Mesothelial cell of epicardium (in vitro differentiated cells): ENCODE results near the gene TCP11. TPM values are rescaled to one million over a fixed set of nuclear protein-coding genes. Genes with fewer than 3 reads are reported as not detected.

Experiments used
- DNase-seq, 2 experiments: peaks; one replicate each; pipeline ENCODE4 v3.0.0; 2021; ENCODE audit warnings: low spot score in 2 of 2; ENCODE audit not compliant: unreplicated experiment in 2 of 2
- H3K27ac Mint-ChIP-seq: 2 replicates; pipeline ENCODE4 v1.8.0; 2021; ENCODE audit warnings: mixed read lengths
- H3K27me3 Mint-ChIP-seq: 2 replicates; pipeline ENCODE4 v1.8.0; 2021; ENCODE audit warnings: low read depth, mixed read lengths
- H3K36me3 Mint-ChIP-seq: 2 replicates; pipeline ENCODE4 v1.8.0; 2021; ENCODE audit warnings: mixed read lengths
- H3K4me1 Mint-ChIP-seq: 2 replicates; pipeline ENCODE4 v1.8.0; 2021; ENCODE audit warnings: mixed read lengths
- H3K4me3 Mint-ChIP-seq: 2 replicates; pipeline ENCODE4 v1.8.0; 2021; ENCODE audit warnings: mild to moderate bottlenecking, moderate library complexity, mixed read lengths
- H3K9me3 Mint-ChIP-seq: 2 replicates; pipeline ENCODE4 v1.8.0; 2021; ENCODE audit warnings: mixed read lengths
- CTCF ChIP-seq: fragments of 200-600 bp; sonication (generic); IDR thresholded peaks from one replicate; pipeline ENCODE4 v1.5.0; 2021; ENCODE audit warnings: antibody characterized with exemption; ENCODE audit not compliant: unreplicated experiment
- total RNA-seq: library from RNA; stranded (reverse); gene quantifications from 3 replicates; pipeline ENCODE4 v1.2.1, GENCODE V29; 2021

The TCP11 gene
- total RNA-seq, 1 donor from 2014 or later, result 0.20 TPM

GRCh38 chr6:35161266-35161665 is 20.1 kb upstream of the TCP11 start:
- no peak for TF ChIP-seq CTCF
- H3K4me1 Mint-ChIP-seq, result peaks cover 13% of the 10 kb centered on the region
- no peaks in the 10 kb centered on the region for H3K36me3 Mint-ChIP-seq
- H3K4me3 Mint-ChIP-seq, result no peak overlapping the region
- H3K27ac Mint-ChIP-seq, result no peak overlapping the region
- H3K27me3 Mint-ChIP-seq, result no peaks in the 10 kb centered on the region
- H3K9me3 Mint-ChIP-seq, result peaks cover 6% of the 10 kb centered on the region
- no peak for DNase-seq

GRCh38 chr6:35160642-35161041 is 19.5 kb upstream of the TCP11 start:
- H3K4me3 Mint-ChIP-seq, result no peak overlapping the region
- no peak overlapping the region for H3K27ac Mint-ChIP-seq
- TF ChIP-seq CTCF, result no peak
- peaks cover 13% of the 10 kb centered on the region for H3K4me1 Mint-ChIP-seq
- H3K9me3 Mint-ChIP-seq, result peaks cover 6% of the 10 kb centered on the region
- H3K27me3 Mint-ChIP-seq, result no peaks in the 10 kb centered on the region
- DNase-seq, result no peak
- H3K36me3 Mint-ChIP-seq, result no peaks in the 10 kb centered on the region

- Mint-ChIP-seq H3K4me1 (peaks cover 13% of the 10 kb centered on the region), H3K27me3 (no peaks in the 10 kb centered on the region), H3K27ac (no peak overlapping the region), H3K36me3 (no peaks in the 10 kb centered on the region), H3K4me3 (no peak overlapping the region), H3K9me3 (peaks cover 5% of the 10 kb centered on the region)
- DNase-seq, result no peak
- TF ChIP-seq CTCF, result no peak
Observed at GRCh38 chr6:35158520-35158919, 17.4 kb upstream of the TCP11 start.

GRCh38 chr6:35154947-35155346 is 13.8 kb upstream of the TCP11 start:
- no peak overlapping the region for H3K4me3 Mint-ChIP-seq
- H3K27me3 Mint-ChIP-seq, result no peaks in the 10 kb centered on the region
- H3K27ac Mint-ChIP-seq, result no peak overlapping the region
- no peak for TF ChIP-seq CTCF
- H3K4me1 Mint-ChIP-seq, result peaks cover 2% of the 10 kb centered on the region
- H3K9me3 Mint-ChIP-seq, result peaks cover 4% of the 10 kb centered on the region
- no peak for DNase-seq
- H3K36me3 Mint-ChIP-seq, result no peaks in the 10 kb centered on the region

- Mint-ChIP-seq H3K27me3 (no peaks in the 10 kb centered on the region), H3K4me3 (no peak overlapping the region), H3K36me3 (no peaks in the 10 kb centered on the region), H3K9me3 (peaks cover 4% of the 10 kb centered on the region), H3K27ac (no peak overlapping the region), H3K4me1 (peaks cover 2% of the 10 kb centered on the region)
- no peak for DNase-seq
- TF ChIP-seq CTCF, result no peak
Observed at GRCh38 chr6:35154262-35154661, 13.1 kb upstream of the TCP11 start.

GRCh38 chr6:35152067-35152707 is 11.0 kb upstream of the TCP11 start:
- H3K9me3 Mint-ChIP-seq, result peaks cover 4% of the 10 kb centered on the region
- H3K4me1 Mint-ChIP-seq, result peaks cover 20% of the 10 kb centered on the region
- DNase-seq, result no peak
- no peak for TF ChIP-seq CTCF
- no peaks in the 10 kb centered on the region for H3K27me3 Mint-ChIP-seq
- H3K4me3 Mint-ChIP-seq, result no peak overlapping the region
- H3K36me3 Mint-ChIP-seq, result no peaks in the 10 kb centered on the region
- H3K27ac Mint-ChIP-seq, result peak overlapping the region; percentile 3
